ENCODE results near the gene ENTPD2. TPM values are rescaled to one million over a fixed set of nuclear protein-coding genes. Genes with fewer than 3 reads are reported as not detected.
A peak's percentile ranks its signal among the peaks of the same experiment; 100 is the strongest.

The ENTPD2 gene
- total and polyA plus RNA-seq, 9 of the 15 experiments (the other 6 are each of a cell fraction or from before 2014, with no cell fraction given), result 0.04 to 0.60 (median 0.14) TPM; not detected in 4

DNA sequence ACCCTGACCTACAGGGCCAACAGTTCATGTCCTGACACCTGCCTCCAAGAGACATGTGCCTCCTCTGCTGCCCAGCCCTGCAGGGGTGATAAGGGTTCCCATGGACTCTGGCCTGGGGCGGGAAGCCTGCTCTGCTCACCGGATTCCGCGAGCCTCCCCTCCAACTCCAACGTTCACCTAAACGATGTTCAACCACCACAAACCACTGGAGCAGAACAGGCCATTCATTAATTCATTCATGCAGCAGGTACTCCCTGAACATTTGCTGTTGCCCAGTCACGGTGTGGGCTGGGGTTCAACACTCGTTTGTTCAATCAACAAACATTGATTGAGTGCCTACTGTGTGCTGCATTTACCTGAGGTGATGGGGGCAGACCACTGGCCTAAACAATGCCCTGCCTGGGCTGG is 20.1 kb upstream of the ENTPD2 start (continued):
- TF ChIP-seq YY1 (IDR thresholded peaks at IDR 0.05; ENCODE audit: borderline replicate concordance in 1 of 3, control insufficient read depth in 1 of 3, extremely low read depth in 1 of 3, insufficient read depth in 3 of 3, insufficient read length in 1 of 3, insufficient replicate concordance in 2 of 3, low read depth in 1 of 3, low read length in 2 of 3) (no peak), NONO (IDR thresholded peaks at IDR 0.05; ENCODE audit: low read depth in 2 of 2, low read length in 1 of 2) (no peak), GABPA (tag; conservative IDR thresholded peaks at IDR 0.05; ENCODE audit: low read depth) (no peak), SMAD4 (CRISPR knock-in tag; conservative IDR thresholded peaks at IDR 0.05) (no peak), RBM14 (IDR thresholded peaks at IDR 0.05; ENCODE audit: borderline replicate concordance, insufficient read depth, low read depth, low read length) (no peak), ETV6 (IDR thresholded peaks at IDR 0.05; ENCODE audit: borderline replicate concordance in 1 of 2, low read depth in 2 of 2, low read length in 1 of 2) (no peak), ETV6 (CRISPR knock-in tag; IDR thresholded peaks at IDR 0.05; ENCODE audit: borderline replicate concordance) (no peak), SMAD2 (IDR thresholded peaks at IDR 0.05; ENCODE audit: low read depth, low read length) (no peak), TBL1XR1 (IDR thresholded peaks at IDR 0.05; ENCODE audit: low read length in 2 of 2) (no peak), SMARCB1 (IDR thresholded peaks at IDR 0.05; ENCODE audit: insufficient read length, low read depth) (no peak), HNRNPK (IDR thresholded peaks at IDR 0.05; ENCODE audit: low read depth, low read length, poor library complexity, severe bottlenecking) (no peak), ZNF174 (CRISPR knock-in tag; IDR thresholded peaks at IDR 0.05) (no peak), ZNF3 (CRISPR knock-in tag; IDR thresholded peaks at IDR 0.05) (peak; percentile 76), ARID1B (IDR thresholded peaks at IDR 0.05) (no peak), FUS (optimal IDR thresholded peaks at IDR 0.05; ENCODE audit: low read depth, low read length) (no peak), HDAC3 (IDR thresholded peaks at IDR 0.05; ENCODE audit: borderline replicate concordance, partially characterized antibody) (no peak), SRSF3 (IDR thresholded peaks at IDR 0.05; ENCODE audit: insufficient read depth, low read length) (no peak), NFYB (IDR thresholded peaks at IDR 0.05; ENCODE audit: extremely low read depth, insufficient read length) (no peak), MBD2 (IDR thresholded peaks at IDR 0.05; ENCODE audit: borderline replicate concordance, low read depth) (no peak), FIP1L1 (IDR thresholded peaks at IDR 0.05; ENCODE audit: low read depth, low read length, poor library complexity, severe bottlenecking) (no peak), CTBP1 (IDR thresholded peaks at IDR 0.05; ENCODE audit: borderline replicate concordance) (no peak), DPF2 (IDR thresholded peaks at IDR 0.05) (no peak), KDM1A (IDR thresholded peaks at IDR 0.05) (no peak)
- TF ChIP-seq, protein P1, sequence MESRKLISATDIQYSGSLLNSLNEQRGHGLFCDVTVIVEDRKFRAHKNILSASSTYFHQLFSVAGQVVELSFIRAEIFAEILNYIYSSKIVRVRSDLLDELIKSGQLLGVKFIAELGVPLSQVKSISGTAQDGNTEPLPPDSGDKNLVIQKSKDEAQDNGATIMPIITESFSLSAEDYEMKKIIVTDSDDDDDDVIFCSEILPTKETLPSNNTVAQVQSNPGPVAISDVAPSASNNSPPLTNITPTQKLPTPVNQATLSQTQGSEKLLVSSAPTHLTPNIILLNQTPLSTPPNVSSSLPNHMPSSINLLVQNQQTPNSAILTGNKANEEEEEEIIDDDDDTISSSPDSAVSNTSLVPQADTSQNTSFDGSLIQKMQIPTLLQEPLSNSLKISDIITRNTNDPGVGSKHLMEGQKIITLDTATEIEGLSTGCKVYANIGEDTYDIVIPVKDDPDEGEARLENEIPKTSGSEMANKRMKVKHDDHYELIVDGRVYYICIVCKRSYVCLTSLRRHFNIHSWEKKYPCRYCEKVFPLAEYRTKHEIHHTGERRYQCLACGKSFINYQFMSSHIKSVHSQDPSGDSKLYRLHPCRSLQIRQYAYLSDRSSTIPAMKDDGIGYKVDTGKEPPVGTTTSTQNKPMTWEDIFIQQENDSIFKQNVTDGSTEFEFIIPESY (CRISPR knock-in tag; IDR thresholded peaks at IDR 0.05), result peak; percentile 69; the same call in 1 of the 2 replicates
- TF ChIP-seq, protein P2, sequence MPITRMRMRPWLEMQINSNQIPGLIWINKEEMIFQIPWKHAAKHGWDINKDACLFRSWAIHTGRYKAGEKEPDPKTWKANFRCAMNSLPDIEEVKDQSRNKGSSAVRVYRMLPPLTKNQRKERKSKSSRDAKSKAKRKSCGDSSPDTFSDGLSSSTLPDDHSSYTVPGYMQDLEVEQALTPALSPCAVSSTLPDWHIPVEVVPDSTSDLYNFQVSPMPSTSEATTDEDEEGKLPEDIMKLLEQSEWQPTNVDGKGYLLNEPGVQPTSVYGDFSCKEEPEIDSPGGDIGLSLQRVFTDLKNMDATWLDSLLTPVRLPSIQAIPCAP (CRISPR knock-in tag; IDR thresholded peaks at IDR 0.05; ENCODE audit: borderline replicate concordance), result no peak
- TF ChIP-seq, protein P3, sequence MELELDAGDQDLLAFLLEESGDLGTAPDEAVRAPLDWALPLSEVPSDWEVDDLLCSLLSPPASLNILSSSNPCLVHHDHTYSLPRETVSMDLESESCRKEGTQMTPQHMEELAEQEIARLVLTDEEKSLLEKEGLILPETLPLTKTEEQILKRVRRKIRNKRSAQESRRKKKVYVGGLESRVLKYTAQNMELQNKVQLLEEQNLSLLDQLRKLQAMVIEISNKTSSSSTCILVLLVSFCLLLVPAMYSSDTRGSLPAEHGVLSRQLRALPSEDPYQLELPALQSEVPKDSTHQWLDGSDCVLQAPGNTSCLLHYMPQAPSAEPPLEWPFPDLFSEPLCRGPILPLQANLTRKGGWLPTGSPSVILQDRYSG (tag; conservative IDR thresholded peaks at IDR 0.05; ENCODE audit: low read depth), result no peak

All from K562 (cell line).